ENCODE measurements around the gene SULT6B1. TPM values are rescaled to one million over a fixed set of nuclear protein-coding genes. Genes with fewer than 3 reads are reported as not detected.
A peak's percentile ranks its signal among the peaks of the same experiment; 100 is the strongest.
"Not testable (repeated sequence)": the region's sequence is repeated elsewhere in the genome, so short reads cannot be mapped to it uniquely, and the experiment has no call there.

Gene SULT6B1
- total RNA-seq, 1 donor from 2014 or later: not detected

- H3K27ac ChIP-seq: no peak overlapping the region
- peaks cover 0 to 10% of the 10 kb centered on the region in 2 donors for H3K36me3 ChIP-seq
- H3K4me1 ChIP-seq: peaks cover 55% of the 10 kb centered on the region
- no peak for TF ChIP-seq POLR2AphosphoS5 (IDR thresholded peaks at IDR 0.05; ENCODE audit: insufficient read depth in 1 of 2, low read depth in 1 of 2)
- no peak for TF ChIP-seq CTCF (IDR thresholded peaks at IDR 0.05)
- TF ChIP-seq POLR2A (IDR thresholded peaks at IDR 0.05): no peak
- H3K27me3 ChIP-seq: no peaks in the 10 kb centered on the region
- intact Hi-C loops (cut with DNase I): no loop called here
- H3K9me3 ChIP-seq: no peaks in the 10 kb centered on the region
- H3K4me3 ChIP-seq: no peak overlapping the region
- DNase-seq (ENCODE audit: extremely low spot score in 2 of 2): no peak
Observed at GRCh38 chr2:37228788-37229187, 40.3 kb upstream of the SULT6B1 start.

GRCh38 chr2:37226863-37227262 lies 38.4 kb upstream of the SULT6B1 start:
- TF ChIP-seq CTCF (IDR thresholded peaks at IDR 0.05) (no peak), POLR2A (IDR thresholded peaks at IDR 0.05) (no peak)
- Histone ChIP-seq H3K4me1 (peaks cover 39% of the 10 kb centered on the region), H3K9me3 (no peaks in the 10 kb centered on the region), H3K4me3 (no peak overlapping the region), H3K36me3 (peaks cover 0 to 28% of the 10 kb centered on the region in 2 donors), H3K27ac (no peak overlapping the region), H3K27me3 (no peaks in the 10 kb centered on the region)
- intact Hi-C loops (cut with DNase I): no loop called here
- DNase-seq (ENCODE audit: extremely low spot score in 2 of 2): no peak

- peaks cover 31% of the 10 kb centered on the region for H3K4me1 ChIP-seq
- H3K27me3 ChIP-seq; DNase-seq (ENCODE audit: extremely low spot score in 2 of 2); H3K9me3 ChIP-seq; intact Hi-C loops (cut with DNase I); H3K4me3 ChIP-seq; H3K27ac ChIP-seq: not testable (repeated sequence)
- H3K36me3 ChIP-seq: peaks cover 0 to 45% of the 10 kb centered on the region in 2 donors
Observed at GRCh38 chr2:37225129-37225528, 36.7 kb upstream of the SULT6B1 start.

- no peak for DNase-seq (ENCODE audit: extremely low spot score in 2 of 2)
- Histone ChIP-seq H3K27me3 (no peaks in the 10 kb centered on the region), H3K4me1 (peaks cover 22% of the 10 kb centered on the region), H3K9me3 (no peaks in the 10 kb centered on the region), H3K4me3 (no peak overlapping the region), H3K27ac (no peak overlapping the region), H3K36me3 (peaks cover 0 to 50% of the 10 kb centered on the region in 2 donors)
- TF ChIP-seq POLR2A (IDR thresholded peaks at IDR 0.05): no peak
- no peak for TF ChIP-seq POLR2AphosphoS5 (IDR thresholded peaks at IDR 0.05; ENCODE audit: insufficient read depth in 1 of 2, low read depth in 1 of 2)
- no peak for TF ChIP-seq CTCF (IDR thresholded peaks at IDR 0.05)
- intact Hi-C loops (cut with DNase I): no loop called here
Observed at GRCh38 chr2:37224063-37224462, 35.6 kb upstream of the SULT6B1 start.

GRCh38 chr2:37223131-37223530 lies 34.7 kb upstream of the SULT6B1 start:
- Histone ChIP-seq H3K27me3 (no peaks in the 10 kb centered on the region), H3K27ac (no peak overlapping the region), H3K4me1 (peaks cover 22% of the 10 kb centered on the region), H3K36me3 (peaks cover 0 to 46% of the 10 kb centered on the region in 2 donors), H3K4me3 (no peak overlapping the region), H3K9me3 (no peaks in the 10 kb centered on the region)
- no peak for TF ChIP-seq POLR2AphosphoS5 (IDR thresholded peaks at IDR 0.05; ENCODE audit: insufficient read depth in 1 of 2, low read depth in 1 of 2)
- TF ChIP-seq POLR2A (IDR thresholded peaks at IDR 0.05): no peak
- TF ChIP-seq CTCF (IDR thresholded peaks at IDR 0.05): no peak
- intact Hi-C loops (cut with DNase I): no loop called here
- DNase-seq (ENCODE audit: extremely low spot score in 2 of 2): no peak

GRCh38 chr2:37219046-37219445 lies 30.6 kb upstream of the SULT6B1 start:
- H3K9me3 ChIP-seq: no peaks in the 10 kb centered on the region
- H3K4me1 ChIP-seq: peaks cover 4% of the 10 kb centered on the region
- intact Hi-C loops (cut with DNase I): no loop called here
- H3K27ac ChIP-seq: no peak overlapping the region
- H3K27me3 ChIP-seq: no peaks in the 10 kb centered on the region
- H3K36me3 ChIP-seq: peaks cover 0 to 69% of the 10 kb centered on the region in 2 donors
- no peak for DNase-seq (ENCODE audit: extremely low spot score in 2 of 2)
- H3K4me3 ChIP-seq: no peak overlapping the region
- no peak for TF ChIP-seq CTCF (IDR thresholded peaks at IDR 0.05)
- TF ChIP-seq POLR2AphosphoS5 (IDR thresholded peaks at IDR 0.05; ENCODE audit: insufficient read depth in 1 of 2, low read depth in 1 of 2): peak in 1 of 2 donors; percentile 90
